ENCODE measurements around the gene OR2T1. TPM values are rescaled to one million over a fixed set of nuclear protein-coding genes. Genes with fewer than 3 reads are reported as not detected.

Gene OR2T1
- total RNA-seq, 2 donors from 2014 or later, result not detected

Other genes starting within 250 kb of the OR2T1 start
- not detected for gene OR2M2, start 228.2 kb upstream of the OR2T1 start, total RNA-seq
- gene OR2M3, start 205.8 kb upstream of the OR2T1 start, total RNA-seq, result not detected
- gene OR2M4, start 171.6 kb upstream of the OR2T1 start, total RNA-seq, result not detected
- gene OR2T33, start 125.1 kb upstream of the OR2T1 start, total RNA-seq, result not detected
- not detected for gene OR2T12, start 99.6 kb upstream of the OR2T1 start, total RNA-seq
- gene OR2M7, start 78.5 kb upstream of the OR2T1 start, total RNA-seq, result not detected
- gene OR14C36, start 54.3 kb upstream of the OR2T1 start, total RNA-seq, result not detected
- gene OR2T4, start 41.4 kb upstream of the OR2T1 start, total RNA-seq, result not detected
- gene OR2T6, start 27.3 kb upstream of the OR2T1 start, total RNA-seq, result not detected
- gene OR2T2, start 42.6 kb downstream of the OR2T1 start, total RNA-seq, result not detected
- gene OR2T3, start 70.3 kb downstream of the OR2T1 start, total RNA-seq, result not detected
- gene OR2T5, start 85.5 kb downstream of the OR2T1 start, total RNA-seq, result not detected
- under 1 TPM in 1 of 2 donors, not detected in 1; 0.03 TPM for gene OR2G6, start 105.0 kb downstream of the OR2T1 start, total RNA-seq
- not detected for gene OR2T29, start 159.7 kb downstream of the OR2T1 start, total RNA-seq
- not detected for gene OR2T34, start 171.7 kb downstream of the OR2T1 start, total RNA-seq
- gene OR2T10, start 194.7 kb downstream of the OR2T1 start, total RNA-seq, result not detected
- not detected for gene OR2T11, start 232.0 kb downstream of the OR2T1 start, total RNA-seq
- not detected for gene OR2T35, start 242.2 kb downstream of the OR2T1 start, total RNA-seq